DMS153 (cell line): ENCODE measurements around the gene ZNF718.
"Not testable (repeated sequence)": the region's sequence is repeated elsewhere in the genome, so short reads cannot be mapped to it uniquely, and the experiment has no call there.

ENCODE experiments used
- DNase-seq: peaks from one replicate; lab custom pipeline; 2025; lab: John Stamatoyannopoulos, UW

Gene ZNF718

DNA sequence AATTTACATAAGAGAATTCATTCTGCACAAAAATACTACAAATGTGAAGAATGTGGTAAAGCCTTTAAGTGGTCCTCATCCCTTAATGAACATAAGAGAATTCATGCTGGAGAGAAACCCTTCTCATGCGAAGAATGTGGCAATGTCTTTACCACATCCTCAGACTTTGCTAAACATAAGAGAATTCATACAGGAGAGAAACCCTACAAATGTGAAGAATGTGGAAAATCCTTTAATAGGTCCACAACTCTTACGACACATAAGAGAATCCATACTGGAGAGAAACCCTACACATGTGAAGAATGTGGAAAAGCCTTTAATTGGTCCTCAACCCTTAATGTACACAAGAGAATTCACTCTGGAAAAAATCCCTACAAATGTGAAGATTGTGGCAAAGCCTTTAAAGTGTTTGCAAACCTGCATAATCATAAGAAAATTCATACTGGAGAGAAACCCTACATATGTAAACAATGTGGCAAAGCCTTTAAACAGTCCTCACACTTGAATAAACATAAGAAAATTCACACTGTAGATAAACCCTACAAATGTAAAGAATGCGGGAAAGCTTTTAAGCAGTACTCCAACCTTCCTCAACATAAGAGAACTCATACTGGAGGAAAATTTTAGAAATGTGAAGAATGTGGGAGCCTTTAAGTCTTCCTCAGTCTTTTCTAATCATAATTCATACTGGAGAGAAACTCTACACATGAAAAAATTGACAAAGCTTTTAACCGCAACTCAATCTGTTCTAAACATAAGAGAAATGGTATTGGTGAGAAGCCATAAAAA, 37.4 kb downstream of the ZNF718 start:
- DNase-seq = no peak

DNA sequence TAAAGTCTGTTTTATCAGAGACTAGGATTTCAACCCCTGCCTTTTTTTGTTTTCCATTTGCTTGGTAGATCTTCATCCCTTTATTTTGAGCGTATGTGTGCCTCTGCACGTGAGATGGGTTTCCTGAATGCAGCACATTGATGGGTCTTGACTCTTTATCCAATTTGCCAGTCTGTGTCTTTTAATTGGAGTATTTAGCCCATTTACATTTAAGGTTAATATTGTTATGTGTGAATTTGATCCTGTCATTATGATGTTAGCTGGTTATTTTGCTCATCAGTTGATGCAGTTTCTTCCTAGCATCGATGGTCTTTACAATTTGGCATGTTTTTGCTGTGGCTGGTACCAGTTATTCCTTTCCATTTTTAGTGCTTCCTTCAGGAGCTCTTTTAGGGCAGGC, 45.3 kb downstream of the ZNF718 start:
- not testable (repeated sequence) for DNase-seq

DNA sequence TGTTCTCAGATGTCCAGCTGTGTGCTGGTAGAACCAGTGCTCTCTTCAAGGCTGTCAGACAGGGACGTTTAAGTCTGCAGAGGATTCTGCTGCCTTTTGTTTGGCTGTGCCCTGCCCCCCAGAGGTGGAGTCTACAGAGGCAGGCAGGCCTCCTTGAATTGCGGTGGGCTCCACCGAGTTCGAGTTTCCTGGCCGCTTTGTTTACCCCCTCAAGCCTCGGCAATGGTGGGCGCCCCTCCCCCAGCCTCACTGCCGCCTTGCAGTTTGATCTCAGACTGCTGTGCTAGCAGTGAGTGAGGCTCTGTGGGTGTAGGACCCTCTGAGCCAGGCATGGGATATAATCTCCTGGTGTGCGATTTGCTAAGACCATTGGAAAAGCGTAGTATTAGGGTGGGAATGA, 47.0 kb downstream of the ZNF718 start:
- DNase-seq = not testable (repeated sequence)

DNA sequence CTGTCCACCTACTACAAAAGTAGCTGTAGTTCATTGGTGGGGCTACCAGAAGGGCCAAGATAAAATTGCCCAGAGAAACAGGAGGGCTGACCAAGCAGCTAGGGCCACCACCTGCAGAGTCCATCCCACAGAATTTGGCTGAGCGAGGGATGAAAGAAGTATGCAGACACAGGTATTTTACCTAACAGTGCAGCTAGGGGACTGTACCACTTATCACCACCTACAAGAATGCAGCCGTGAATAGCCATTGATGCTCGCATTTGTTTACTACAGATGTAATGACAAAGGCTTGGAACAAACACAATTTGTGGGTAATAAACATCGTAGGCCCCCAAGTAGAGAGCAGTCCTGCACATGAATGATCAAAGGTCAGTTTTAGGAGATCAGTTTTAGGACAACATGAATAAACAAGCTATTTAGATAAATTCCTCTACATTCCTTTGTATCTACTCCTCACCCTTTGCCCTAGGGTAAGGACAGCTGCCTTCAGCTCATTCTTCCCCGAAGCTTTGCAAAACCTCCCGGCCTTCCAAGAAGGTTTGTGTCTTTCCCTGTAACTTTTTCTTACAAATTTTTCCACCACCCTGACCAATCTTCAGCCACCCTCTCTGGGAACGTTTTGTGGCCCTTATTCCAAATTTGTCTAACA, 49.5 kb downstream of the ZNF718 start:
- DNase-seq = no peak

DNA sequence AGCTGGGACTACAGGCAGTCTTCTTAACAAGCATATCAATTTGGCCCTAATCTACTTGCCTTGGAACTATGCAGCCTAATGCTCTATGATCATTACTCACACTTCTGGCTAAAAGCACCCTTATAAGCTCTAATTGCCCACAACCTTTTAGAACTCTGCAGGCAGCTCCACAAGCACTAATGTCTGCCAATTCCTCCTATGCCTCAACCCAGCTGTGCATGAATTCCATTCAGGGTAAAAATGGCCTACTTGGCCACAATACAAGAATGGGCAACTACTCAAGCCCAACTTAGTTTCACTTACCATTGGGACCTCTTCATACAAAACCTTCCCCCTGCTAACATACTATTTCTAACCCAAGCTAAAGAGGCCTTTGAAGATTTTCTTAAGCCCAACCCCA, 51.7 kb downstream of the ZNF718 start:
- DNase-seq = no peak

DNA sequence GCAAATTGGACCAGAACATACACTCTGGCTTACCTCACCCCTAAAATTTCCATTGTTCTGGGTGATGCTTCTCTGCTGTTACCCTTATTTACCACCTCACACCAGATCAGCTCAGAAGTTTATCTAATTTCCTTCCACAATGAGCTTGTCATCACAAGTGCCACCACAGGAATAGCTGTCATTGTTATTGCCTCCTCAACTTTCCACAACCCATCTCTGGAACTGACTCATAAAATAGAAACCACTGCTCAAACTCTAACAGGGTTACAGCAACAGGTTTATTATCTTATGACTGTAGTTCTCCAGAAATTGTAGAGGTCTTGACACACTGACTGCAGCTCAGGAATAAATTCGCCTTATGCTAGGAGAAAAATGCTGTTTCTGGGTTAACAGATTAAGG, 52.7 kb downstream of the ZNF718 start:
- DNase-seq = no peak

DNA sequence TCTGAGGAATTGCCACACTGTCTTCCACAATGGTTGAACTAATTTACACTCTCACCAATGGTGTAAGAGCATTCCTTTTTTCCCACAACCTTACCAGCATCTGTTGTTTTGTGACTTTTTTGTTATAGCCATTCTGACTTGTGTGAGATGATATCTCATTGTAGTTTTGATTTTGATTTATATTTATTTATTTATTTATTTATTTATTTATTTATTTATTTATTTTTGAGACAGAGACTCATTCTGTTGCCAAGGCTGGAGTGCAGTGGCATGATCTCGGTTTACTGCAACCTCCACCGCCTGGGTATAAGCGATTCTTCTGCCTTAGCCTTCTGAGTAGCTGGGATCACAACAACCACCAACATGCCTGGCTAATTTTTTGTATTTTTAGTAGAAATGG, 57.9 kb downstream of the ZNF718 start:
- not testable (repeated sequence) for DNase-seq

DNA sequence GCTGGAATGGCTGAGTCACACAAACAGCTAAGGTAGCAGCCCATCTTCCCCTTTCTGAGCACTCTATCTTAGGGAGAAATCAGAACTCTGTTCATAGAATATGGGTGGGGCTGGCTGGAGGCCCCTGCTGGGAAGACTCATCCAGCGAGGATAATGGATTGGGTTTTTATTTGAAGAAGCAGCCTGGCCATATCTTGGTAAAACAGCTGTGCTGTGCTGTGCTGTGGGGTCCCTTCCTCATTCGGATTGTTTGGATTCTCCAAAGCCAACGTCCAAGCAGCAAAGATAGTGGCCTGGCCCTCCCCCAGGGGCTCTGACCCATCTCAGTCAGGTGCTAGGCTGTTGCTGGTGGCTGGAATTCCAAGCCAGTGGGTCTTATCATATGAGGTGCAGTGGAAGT, 63.8 kb downstream of the ZNF718 start:
- DNase-seq = no peak

DNA sequence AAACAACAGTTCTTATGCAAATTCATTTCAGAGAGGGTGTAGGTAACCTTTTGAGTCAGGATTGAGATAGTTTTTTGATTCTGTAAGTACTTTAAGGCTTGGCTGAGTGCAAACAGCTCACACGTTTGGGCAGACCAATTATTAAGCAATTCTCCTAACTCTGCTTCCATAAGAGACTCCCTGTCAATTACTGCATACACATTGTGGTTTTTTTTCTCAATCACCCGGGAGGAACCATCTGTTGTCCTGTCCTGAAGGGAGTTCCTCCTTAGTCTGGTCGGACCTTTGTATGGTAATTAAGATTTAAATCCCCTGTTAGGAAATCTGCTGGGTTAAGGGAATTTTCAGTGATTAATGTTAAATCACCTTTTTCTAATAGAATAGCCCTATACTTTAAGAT, 70.9 kb downstream of the ZNF718 start:
- DNase-seq = not testable (repeated sequence)

DNA sequence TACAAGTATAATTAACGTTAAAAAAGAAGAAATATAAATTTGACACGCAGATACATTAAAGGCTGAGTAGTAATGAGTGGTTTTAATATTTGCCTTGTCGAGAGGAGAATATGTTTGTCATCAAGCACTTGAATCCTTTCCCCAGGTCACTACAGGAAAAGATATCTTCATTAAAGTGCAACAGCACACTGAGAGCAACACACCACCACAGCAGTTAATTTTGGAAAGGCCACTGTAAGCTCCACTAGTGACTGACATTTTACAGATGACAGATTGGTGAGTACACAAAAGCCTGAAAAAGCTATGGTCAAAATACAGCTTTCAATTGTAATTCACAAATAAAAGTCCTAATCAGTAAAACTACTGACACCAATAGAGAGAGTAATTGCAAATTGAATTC, 76.6 kb downstream of the ZNF718 start:
- no peak for DNase-seq

DNA sequence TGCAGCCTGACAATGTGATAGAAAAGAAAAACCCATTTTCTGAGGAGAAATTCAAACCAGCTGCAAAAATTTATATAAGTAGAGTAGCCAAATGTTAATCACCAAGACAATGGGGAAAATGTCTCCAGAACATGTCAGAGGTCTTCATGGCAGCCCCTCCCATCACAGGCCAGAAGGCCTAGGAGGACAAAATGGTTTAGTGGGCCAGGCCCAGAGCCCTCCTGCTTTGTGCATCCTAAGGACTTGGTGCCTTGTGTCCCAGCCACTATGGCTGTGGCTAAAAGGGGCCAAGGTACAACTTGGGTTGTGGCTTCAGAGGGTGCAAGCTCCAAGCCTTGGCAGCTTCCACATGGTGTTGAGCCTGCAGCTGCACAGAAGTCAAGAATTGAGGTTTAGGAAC, 78.5 kb downstream of the ZNF718 start:
- DNase-seq = not testable (repeated sequence)

DNA sequence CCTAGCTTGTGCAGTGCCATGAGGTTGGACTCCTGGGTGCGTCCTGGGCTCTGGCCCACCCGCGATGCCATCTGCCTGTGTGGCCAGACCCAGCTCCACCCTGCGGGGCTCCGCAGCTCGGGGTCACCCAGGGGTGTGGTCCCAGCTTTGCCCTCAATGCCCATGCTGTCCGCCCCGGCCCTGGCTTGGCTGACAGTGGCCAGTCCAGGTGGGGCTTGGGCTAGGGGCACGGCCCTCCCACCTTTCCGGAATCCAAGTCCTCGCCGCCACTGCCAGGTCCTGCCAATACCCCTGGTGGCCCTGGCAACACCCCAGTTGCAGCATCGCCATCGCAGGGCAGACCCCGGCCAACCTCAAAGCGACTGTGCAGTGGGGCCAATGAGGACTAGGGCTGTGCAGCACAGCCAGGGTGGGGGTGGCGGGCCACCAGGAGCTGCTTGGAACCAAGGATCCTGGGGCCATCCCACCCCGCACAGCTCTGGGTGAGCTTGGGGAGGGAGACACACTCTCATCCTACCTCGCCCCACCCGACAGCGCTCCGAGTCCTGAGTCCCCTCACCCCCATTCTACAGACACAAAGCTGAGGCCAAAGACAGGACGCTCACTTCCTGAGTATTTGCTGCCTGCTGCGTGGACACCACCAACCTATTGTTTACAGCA, 80.9 kb downstream of the ZNF718 start:
- no peak for DNase-seq

DNA sequence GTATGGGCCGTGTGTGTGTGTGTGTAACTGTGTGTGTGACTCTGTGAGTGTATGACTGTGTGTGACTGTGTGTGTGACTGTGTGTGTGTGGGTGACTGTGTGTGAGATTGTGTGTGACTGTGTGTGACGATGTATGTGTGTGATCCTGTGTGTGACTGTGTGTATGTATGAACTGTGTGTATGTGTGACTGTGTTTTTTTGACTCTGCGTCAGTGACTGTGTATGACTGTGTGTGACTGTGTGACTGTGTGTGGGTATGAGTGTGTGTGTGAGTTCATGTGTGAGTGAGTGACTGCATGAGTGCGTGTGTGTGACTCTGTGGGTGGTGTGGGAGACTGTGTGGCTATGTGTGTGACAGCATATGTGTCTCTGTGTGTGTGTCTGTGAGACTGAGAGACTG, 81.8 kb downstream of the ZNF718 start:
- no peak for DNase-seq

DNA sequence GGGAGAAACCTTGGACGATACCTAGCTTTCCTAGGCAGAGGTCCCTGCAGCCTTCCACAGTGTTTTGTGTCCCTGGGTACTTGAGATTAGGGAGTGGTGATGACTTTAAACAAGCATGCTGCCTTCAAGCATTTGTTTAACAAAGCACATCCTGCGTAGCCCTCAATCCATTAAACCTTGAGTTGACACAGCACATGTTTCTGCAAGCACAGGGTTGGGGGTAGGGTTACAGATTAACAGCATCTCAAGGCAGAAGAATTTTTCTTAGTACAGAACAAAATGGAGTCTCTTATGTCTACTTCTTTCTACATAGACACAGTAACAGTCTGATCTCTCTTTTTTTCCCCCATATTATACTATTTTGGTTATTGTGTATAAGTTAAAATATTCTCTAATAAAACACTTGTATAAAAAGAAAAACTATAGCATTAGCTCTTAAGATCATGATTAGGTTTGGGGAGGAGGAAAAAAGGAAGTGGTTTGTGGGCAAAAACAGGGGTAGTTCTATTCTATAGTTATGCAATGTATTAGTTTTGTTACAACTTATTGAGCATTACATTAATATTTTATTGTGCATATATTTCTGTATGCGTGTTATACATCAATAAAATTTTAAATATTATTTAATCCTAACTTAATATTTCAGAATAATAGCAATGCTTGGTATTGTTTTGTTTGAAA, 84.3 kb downstream of the ZNF718 start:
- not testable (repeated sequence) for DNase-seq

DNA sequence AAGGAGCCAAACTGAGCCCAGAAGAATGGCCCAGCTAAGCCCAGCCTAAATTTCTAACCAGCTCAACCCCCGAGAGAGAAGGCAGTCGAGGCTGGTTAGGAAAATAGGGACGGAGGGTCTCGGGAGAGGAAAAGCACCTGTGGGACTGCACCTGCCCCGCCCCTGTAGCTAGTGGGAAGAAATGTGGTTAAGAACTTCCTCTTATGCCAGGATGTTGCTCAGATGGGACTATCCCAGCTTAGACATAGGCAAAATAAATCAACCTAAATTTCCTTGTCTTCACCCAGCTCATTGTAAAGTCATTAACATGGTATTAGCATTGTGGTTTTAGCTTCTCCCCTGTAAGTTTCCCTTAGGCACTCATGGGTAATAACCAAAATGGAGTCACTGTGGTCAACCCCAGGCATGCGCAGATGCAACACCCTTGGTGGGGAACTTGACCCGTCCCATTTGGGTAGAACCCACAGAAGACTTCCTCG, 86.8 kb downstream of the ZNF718 start:
- no peak for DNase-seq

DNA sequence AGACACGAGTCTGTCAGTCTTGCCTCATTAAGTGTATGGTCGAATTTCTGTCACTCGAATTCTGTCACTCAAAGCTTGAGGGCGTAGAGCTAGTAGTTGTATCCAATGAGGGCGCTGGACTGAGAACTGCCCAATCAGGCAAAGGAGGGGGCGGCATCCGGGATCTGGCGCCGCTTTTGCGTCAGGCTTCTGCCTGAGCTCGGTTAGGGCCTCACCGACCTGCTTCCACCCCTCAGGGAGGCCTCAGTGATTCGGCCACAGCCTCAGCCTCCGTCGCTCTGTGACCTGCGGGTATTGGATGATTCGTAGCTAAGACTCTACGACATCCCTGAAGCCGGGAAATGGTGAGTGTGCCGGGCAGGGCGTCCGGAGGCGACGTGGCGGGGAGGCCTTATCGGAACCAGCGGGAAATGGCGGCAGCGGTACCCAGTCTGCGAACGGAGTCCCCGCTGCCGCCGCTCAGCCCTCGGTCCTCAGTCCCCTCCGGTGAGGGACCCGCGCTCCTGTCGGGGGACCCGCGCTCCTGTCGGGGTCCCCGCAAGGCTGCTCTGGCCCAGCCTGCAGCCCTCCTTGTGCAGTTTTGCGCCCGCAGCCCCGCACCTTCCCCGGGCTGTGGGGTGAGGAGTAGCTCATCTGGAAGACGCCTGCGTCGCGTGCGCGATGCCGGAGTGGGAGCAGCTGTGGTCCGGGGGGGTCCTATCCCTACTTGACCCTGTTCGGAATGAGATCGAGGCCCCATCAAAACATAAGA, 88.3 kb downstream of the ZNF718 start:
- DNase-seq = no peak

DNA sequence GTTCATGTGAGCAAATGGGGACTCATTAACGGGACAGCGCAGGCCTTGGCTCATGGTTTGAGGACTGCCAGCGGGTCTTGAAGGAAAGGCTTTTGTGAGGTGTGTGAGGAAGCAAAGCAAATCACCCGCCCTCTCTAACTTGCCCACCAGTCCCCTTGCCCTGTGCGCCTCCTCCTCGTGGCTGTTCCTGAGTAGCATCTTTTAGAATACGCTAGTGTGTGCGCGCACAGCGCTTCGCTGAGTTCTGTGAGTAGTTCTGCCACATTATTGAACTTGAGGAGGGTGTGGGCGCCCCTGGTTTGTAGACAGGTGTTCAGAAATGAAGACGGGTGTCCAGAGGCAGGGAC, 88.9 kb downstream of the ZNF718 start:
- DNase-seq = not testable (repeated sequence)
